ENCODE data around the gene SDK1. TPM values are rescaled to one million over a fixed set of nuclear protein-coding genes. Genes with fewer than 3 reads are reported as not detected.

Gene SDK1
- total and polyA plus RNA-seq, 2 of the 8 experiments (the other 6 are each of a cell fraction or from before 2014, with no cell fraction given): 3.3 to 7.2 TPM

GRCh38 chr7:4274286-4274685 is 973.2 kb downstream of the SDK1 start:
- Histone ChIP-seq H2AFZ (ENCODE audit: low read length) (no peak overlapping the region), H3K9me3 (ENCODE audit: insufficient read depth in 2 of 2, low read depth in 1 of 2, low read length in 1 of 2) (peaks cover 12 to 22% of the 10 kb centered on the region in 2 experiments; a peak in 3 of 4 replicates), H3K18ac (ENCODE audit: extremely low read depth, low read length) (no peak overlapping the region), H2BK15ac (ENCODE audit: low read length) (no peak overlapping the region), H3K36me3 (ENCODE audit: control insufficient read depth in 2 of 4, insufficient read depth in 4 of 4, low read length in 3 of 4) (no peaks in the 10 kb centered on the region), H4K8ac (ENCODE audit: extremely low read depth, insufficient read depth, low read length) (no peak overlapping the region), H2BK5ac (ENCODE audit: low read depth, low read length) (no peak overlapping the region), H3K4me3 (ENCODE audit: extremely low read depth in 1 of 4, insufficient read depth in 2 of 4, low read depth in 3 of 4, low read length in 4 of 4) (no peak overlapping the region), H4K20me1 (replicated peaks in 1 of 2; ENCODE audit: control insufficient read depth in 1 of 2, insufficient read depth in 2 of 2, low read length in 2 of 2) (no peaks in the 10 kb centered on the region), H3K79me2 (ENCODE audit: control insufficient read depth in 1 of 2, insufficient read depth in 2 of 2, low read length in 2 of 2) (no peaks in the 10 kb centered on the region), H3K9ac (replicated peaks in 1 of 4; ENCODE audit: extremely low read depth in 1 of 4, low read depth in 3 of 4, low read length in 3 of 4) (no peak overlapping the region), H3K27me3 (replicated peaks in 1 of 4; ENCODE audit: control insufficient read depth in 3 of 4, extremely low read depth in 1 of 4, insufficient read depth in 3 of 4, low read length in 3 of 4) (no peaks in the 10 kb centered on the region), H2AK5ac (ENCODE audit: low read depth, low read length) (no peak overlapping the region), H4K5ac (ENCODE audit: insufficient read length, low read depth, low read length) (no peak overlapping the region), H3K23me2 (ENCODE audit: low read depth, low read length) (no peaks in the 10 kb centered on the region), H3K4me2 (ENCODE audit: insufficient read depth in 1 of 2, low read depth in 2 of 2, low read length in 2 of 2) (no peak overlapping the region), H3K4ac (replicated peaks; ENCODE audit: insufficient read length, low read depth, low read length) (no peak overlapping the region), H3K23ac (ENCODE audit: insufficient read length) (no peak overlapping the region), H3K79me1 (ENCODE audit: low read depth, low read length) (no peaks in the 10 kb centered on the region), H2BK12ac (ENCODE audit: low read depth, low read length) (no peak overlapping the region), H3K4me1 (replicated peaks in 1 of 4; ENCODE audit: control insufficient read depth in 3 of 4, insufficient read depth in 4 of 4, low read length in 3 of 4) (no peaks in the 10 kb centered on the region; a peak in 5 of 7 replicates), H2BK120ac (replicated peaks; ENCODE audit: low read depth, low read length) (no peak overlapping the region), H4K91ac (replicated peaks; ENCODE audit: insufficient read length, low read length) (no peak overlapping the region), H3K56ac (replicated peaks; ENCODE audit: insufficient read length, low read depth, low read length) (no peak overlapping the region), H3K27ac (ENCODE audit: low read depth, low read length) (no peak overlapping the region), H3K14ac (ENCODE audit: insufficient read length) (no peak overlapping the region), H2BK20ac (ENCODE audit: low read length) (no peak overlapping the region)
- DNase-seq (ENCODE audit: low read depth in 1 of 2, low spot score in 2 of 2) (peak in 1 of 2 experiments; percentile 4), FAIRE-seq (no peak)
- TF ChIP-seq HDAC6 (IDR thresholded peaks at IDR 0.05; ENCODE audit: low read depth, low read length) (no peak), CHD2 (IDR thresholded peaks at IDR 0.05; ENCODE audit: low read length) (no peak)
- CTCF ChIA-PET (ENCODE audit: partially characterized antibody): no interaction called here
- 97% methylated on average over 3 of the region's 3 CpGs; no CpG with 5 or more reads in 1 of the 2 experiments for WGBS, 2 experiments (ENCODE audit: extremely low coverage in 1 of 2, insufficient coverage in 1 of 2, insufficient read length in 1 of 2, insufficient replicate concordance in 2 of 2, low coverage in 1 of 2, low lambda C conversion rate in 2 of 2, missing lambda C conversion rate in 1 of 2)
- POLR2A ChIA-PET (ENCODE audit: partially characterized antibody): interaction anchor here (0.8 to 1.2 kb wide), 2 partner anchors 8 to 11 kb away, joined by 3 read pairs; no protein-coding TSS in a partner anchor
